ACHN (cell line): ENCODE measurements around the gene TSPO.

Experiments
- DNase-seq: peaks from one replicate; pipeline ENCODE4 v3.0.0-alpha.2; 2015
- in situ Hi-C: cut with HindIII; loops from 2 replicates; pipeline ENCODE4 v1.10.0; 2017; ENCODE audit warnings: low sequenced_read_pairs, low pct_ligation_motif_present, low pct_unique_long_range_greater_than_20kb

Gene TSPO

DNA sequence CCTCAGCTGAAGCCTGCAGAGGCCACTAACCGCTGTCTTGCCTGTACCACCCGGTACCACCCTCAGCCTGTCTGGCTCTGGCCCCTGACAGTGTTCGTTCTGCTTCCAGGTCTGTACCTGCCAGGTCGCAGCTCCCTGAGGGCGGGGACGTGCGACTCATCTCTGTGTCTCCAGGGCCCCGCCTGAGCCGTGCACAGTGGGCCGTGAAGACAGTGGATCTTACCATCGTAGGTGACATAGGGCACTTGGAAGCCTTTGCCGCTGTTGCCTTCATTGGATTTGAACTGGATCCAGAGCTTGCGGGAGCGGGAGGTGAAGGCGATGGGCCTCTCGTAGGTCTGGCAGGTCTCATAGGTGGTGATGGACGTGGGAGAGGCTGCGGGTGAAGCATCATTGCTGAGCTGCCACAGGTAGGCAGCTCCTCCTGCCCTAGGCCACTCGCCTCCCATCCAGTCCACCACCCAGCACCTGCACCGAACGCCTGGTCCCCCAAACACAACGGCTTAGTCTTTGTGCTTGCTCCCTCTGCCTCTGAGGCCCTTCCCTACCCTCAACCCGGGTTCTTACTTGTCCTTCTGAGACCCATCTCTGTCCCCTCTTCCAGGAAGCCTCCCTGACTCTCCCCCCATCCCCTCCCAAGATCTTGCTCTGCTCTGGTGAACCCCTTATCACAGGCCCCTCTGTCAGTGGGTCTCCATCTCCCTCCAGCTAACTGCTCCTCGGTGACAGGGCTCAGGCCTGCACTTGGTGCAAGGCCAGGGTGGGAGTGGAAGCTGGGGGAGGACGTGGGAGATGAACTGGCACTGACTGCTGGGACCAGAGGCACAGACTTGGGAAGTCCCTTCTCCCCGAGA is 56.7 kb downstream of the TSPO start:
- in situ Hi-C loops, result no loop called here
- no peak for DNase-seq

- no peak for DNase-seq
- in situ Hi-C loops, result no loop called here
Observed at GRCh38 chr22:43208703-43209522, 57.6 kb downstream of the TSPO start.

DNA sequence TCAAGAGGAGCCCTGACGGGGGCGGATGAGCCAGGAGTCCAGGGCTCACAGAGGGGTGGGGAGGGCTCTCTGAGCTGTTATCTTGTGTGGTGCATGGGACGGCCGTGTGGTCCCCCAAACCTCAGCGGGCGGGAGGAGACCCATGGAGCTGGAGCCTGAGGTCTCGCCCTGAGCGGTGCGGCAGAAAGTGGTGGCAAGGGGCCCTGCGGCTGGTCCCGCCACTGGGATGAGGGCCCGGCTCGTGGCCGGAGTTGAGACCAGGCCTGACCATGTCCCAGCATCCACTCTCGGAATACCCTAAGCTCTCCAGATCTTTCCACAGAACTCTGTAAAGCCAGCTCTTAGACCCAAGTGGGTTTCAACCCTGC is 58.1 kb downstream of the TSPO start:
- DNase-seq, result no peak
- in situ Hi-C loops, result no loop called here

DNA sequence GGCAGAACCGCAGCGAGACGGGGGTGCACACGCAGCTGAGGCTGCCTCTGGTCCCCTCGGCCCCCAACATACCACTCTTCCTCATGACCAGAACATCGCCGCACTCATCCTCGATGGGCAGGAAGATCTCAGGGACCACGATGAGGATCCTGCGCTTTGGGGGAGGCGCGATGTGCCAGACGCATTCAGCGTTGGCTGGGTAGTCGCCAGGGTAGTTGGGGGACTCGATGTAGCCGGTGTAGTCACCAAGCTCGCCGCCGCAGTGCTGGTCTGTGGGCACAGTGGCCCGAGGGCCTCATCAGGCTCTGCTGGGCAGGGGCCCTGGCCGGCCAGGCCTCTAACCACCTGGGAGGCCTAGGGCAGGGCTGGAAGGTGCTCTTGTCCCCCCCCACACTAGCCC is 58.6 kb downstream of the TSPO start:
- no peak for DNase-seq
- in situ Hi-C loops, result no loop called here

DNA sequence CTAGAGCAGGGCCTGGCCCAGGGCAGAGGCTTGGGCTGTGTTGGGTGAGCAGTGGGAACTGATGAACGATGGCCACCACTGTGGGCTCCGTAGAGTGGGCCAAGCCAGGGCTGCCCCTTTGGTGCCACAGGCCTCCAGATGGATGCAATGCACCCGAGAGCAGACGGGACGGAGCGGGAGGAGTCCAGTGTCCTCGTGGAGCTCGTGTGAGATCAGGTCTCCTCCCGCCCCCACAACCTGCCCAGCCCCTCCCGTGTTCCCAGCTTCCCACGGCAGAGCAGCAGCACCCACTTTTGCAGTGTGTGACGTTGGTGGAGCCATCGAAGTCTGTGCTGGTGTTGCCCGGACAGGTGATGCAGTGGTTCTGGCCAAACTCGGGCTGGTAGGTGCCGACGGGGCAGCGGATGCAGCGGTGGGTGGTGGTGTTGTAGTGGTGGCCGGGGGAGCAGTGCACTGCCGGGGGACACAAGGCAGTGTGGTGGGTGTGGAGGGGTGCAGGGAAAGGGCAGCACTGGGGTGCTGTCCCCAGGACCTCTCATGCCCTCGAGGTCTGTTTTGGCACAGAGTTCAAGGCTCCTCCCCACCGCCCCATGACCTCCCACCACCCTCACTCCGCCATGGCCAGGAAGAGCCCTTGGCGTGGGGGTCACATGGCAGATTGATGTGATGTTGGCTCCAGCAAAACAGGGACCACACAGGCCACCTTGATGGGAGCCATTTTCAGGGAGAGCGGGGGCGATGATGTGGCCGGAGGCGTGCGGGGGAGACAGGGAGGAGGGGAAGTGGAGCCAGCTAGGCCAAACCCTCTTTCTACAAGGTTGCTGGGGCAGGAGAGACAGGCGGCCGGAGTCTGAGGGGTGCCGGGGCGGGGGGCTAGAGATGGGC is 59.5 kb downstream of the TSPO start:
- in situ Hi-C loops, result no loop called here
- no peak for DNase-seq

- in situ Hi-C loops, result no loop called here
- no peak for DNase-seq
Observed at GRCh38 chr22:43211941-43212433, 60.6 kb downstream of the TSPO start.

DNA sequence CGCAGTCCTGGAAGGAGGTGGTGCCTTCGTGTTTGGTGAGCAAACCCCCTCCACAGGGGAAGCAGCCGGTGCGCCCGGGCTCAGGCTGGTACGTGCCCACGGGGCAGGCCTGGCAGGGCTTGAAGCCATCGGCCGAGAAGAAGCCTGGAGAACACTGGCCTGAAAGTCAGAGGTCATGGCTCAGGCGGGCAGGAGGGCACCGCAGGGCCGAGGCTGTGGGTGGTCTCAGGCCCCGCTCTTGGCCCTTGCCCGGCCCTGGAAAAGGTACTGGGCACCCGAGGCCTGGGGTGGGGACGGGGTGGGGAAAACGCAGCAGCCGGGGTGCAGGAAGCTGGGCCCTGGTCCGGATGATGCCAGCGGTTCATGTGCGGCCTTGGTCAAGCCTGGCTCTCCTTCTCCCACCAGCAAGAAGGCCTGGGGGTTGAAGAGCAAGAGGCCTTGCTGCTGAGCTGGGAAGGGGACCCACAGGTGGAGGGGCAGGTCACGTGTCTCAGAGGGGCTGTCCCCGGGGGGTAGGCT is 61.1 kb downstream of the TSPO start:
- in situ Hi-C loops, result no loop called here
- no peak for DNase-seq
